K562 (cell line): ENCODE measurements around the gene IFNG-AS1.

Experiments
- COPS2 ChIP-seq: fragments of 450-650 bp; conservative IDR thresholded peaks from 2 replicates; pipeline ENCODE4 v1.6.1; 2016; ENCODE audit warnings: mild to moderate bottlenecking, moderate library complexity
- CREB1 ChIP-seq, 2 experiments: sonication (generic) in 1 of 2; formaldehyde crosslinking in 1 of 2; IDR thresholded peaks; 2 replicates each; pipeline versions ENCODE4 v1.6.1 to v1.8.0; 2012 to 2022; ENCODE audit warnings: inconsistent platforms in 1 of 2, mild to moderate bottlenecking in 1 of 2, missing genetic modification reagents in 1 of 2, moderate library complexity in 1 of 2
- CTCF ChIP-seq, 3 experiments: IDR thresholded peaks in 2 of 3; conservative IDR thresholded peaks in 1 of 3; 2 replicates each; pipeline ENCODE4 v1.5.1; 2011 to 2012; ENCODE audit warnings: low read length in 3 of 3, mild to moderate bottlenecking in 3 of 3, control low read depth in 2 of 3, improper control_type of control experiment in 1 of 3, inconsistent platforms in 1 of 3, low read depth in 1 of 3, mixed read lengths in 1 of 3, moderate library complexity in 1 of 3; ENCODE audit not compliant: insufficient read depth in 2 of 3
- GTF3C2 ChIP-seq: IDR thresholded peaks from 3 replicates; pipeline ENCODE4 v1.6.1; 2011; ENCODE audit warnings: borderline replicate concordance, mild to moderate bottlenecking, moderate library complexity; ENCODE audit not compliant: insufficient read length; ENCODE audit errors: extremely low read depth
- PHF8 ChIP-seq: fragments of 200-600 bp; sonication (generic); IDR thresholded peaks from 2 replicates; pipeline ENCODE4 v1.6.1; 2012; ENCODE audit warnings: mixed run types, mild to moderate bottlenecking, inconsistent platforms, low read length, moderate library complexity, borderline replicate concordance
- POLR2A ChIP-seq: fragments of 450-650 bp; conservative IDR thresholded peaks from 2 replicates; pipeline ENCODE4 v1.6.1; 2016
- SMC3 ChIP-seq: conservative IDR thresholded peaks from 2 replicates; pipeline ENCODE4 v1.6.1; 2011; ENCODE audit warnings: low read depth, low read length, improper control_type of control experiment; ENCODE audit not compliant: insufficient read depth
- TCF3 ChIP-seq: sonication (generic); formaldehyde crosslinking; IDR thresholded peaks from 2 replicates; pipeline ENCODE4 v1.4.0; 2020; ENCODE audit warnings: mild to moderate bottlenecking, missing genetic modification reagents
- ZNF75A ChIP-seq: fragments of 450-650 bp; formaldehyde crosslinking; IDR thresholded peaks from 2 replicates; pipeline ENCODE4 v1.4.0; 2020; ENCODE audit warnings: mild to moderate bottlenecking

GRCh38 chr12:67982164-67982563 lies 7.1 kb upstream of the IFNG-AS1 start:
- TF ChIP-seq COPS2 (no peak), CTCF (IDR thresholded peaks at IDR 0.05 in 2 of 3, conservative IDR thresholded peaks at IDR 0.05 in 1 of 3; ENCODE audit: insufficient read depth in 2 of 3, low read depth in 1 of 3, low read length in 3 of 3) (no peak), GTF3C2 (no peak), TCF3 (CRISPR knock-in tag) (no peak), ZNF75A (no peak), POLR2A (no peak), SMC3 (no peak), PHF8 (no peak), CREB1 (IDR thresholded peaks at IDR 0.05) (no peak), CREB1 (CRISPR knock-in tag; IDR thresholded peaks at IDR 0.05) (no peak)
